Astrocyte (in vitro differentiated cells and primary cell): ENCODE measurements around the gene MARCHF10. TPM values are rescaled to one million over a fixed set of nuclear protein-coding genes. Genes with fewer than 3 reads are reported as not detected.

Experiments
- DNase-seq: peaks from one replicate; pipeline ENCODE4 v3.0.0-alpha.2; 2010; ENCODE audit warnings: low read depth
- FAIRE-seq: peaks from 2 replicates; lab custom pipeline; 2011; peaks lifted over from hg19 to GRCh38; lab: Jason Lieb, UNC
- H2AFZ ChIP-seq: 2 replicates; pipeline ENCODE4 v1.6.0; 2012; ENCODE audit warnings: low read depth, low read length, inconsistent platforms
- H3K27ac ChIP-seq: 2 replicates; pipeline ENCODE4 v1.5.1; 2011; ENCODE audit warnings: low read depth, low read length, inconsistent platforms
- H3K27me3 ChIP-seq: 2 replicates; pipeline ENCODE4 v1.6.0; 2011; ENCODE audit warnings: low read length, inconsistent platforms; ENCODE audit not compliant: insufficient read depth
- H3K36me3 ChIP-seq: 2 replicates; pipeline ENCODE4 v1.5.1; 2011; ENCODE audit warnings: low read length, inconsistent platforms; ENCODE audit not compliant: insufficient read depth
- H3K4me1 ChIP-seq: 2 replicates; pipeline ENCODE4 v1.5.1; 2011; ENCODE audit warnings: low read length, inconsistent platforms; ENCODE audit not compliant: insufficient read depth
- H3K4me2 ChIP-seq: 2 replicates; pipeline ENCODE4 v1.6.0; 2012; ENCODE audit warnings: low read length, inconsistent platforms
- H3K4me3 ChIP-seq: 2 replicates; pipeline ENCODE4 v1.5.1; 2011; ENCODE audit warnings: low read depth, mild to moderate bottlenecking, low read length, inconsistent platforms; ENCODE audit not compliant: insufficient read depth
- H3K79me2 ChIP-seq: 2 replicates; pipeline ENCODE4 v1.6.0; 2012; ENCODE audit warnings: mild to moderate bottlenecking, low read length, inconsistent platforms; ENCODE audit not compliant: insufficient read depth
- H3K9ac ChIP-seq: 2 replicates; pipeline ENCODE4 v1.6.0; 2012; ENCODE audit warnings: mild to moderate bottlenecking, low read length, inconsistent platforms
- H3K9me3 ChIP-seq: 2 replicates; pipeline ENCODE4 v1.5.1; 2012; ENCODE audit warnings: low read depth, mild to moderate bottlenecking, low read length, inconsistent platforms; ENCODE audit not compliant: insufficient read depth
- H4K20me1 ChIP-seq: 2 replicates; pipeline ENCODE4 v1.6.0; 2012; ENCODE audit warnings: low read length, inconsistent platforms; ENCODE audit not compliant: insufficient read depth
- H3K27ac Mint-ChIP-seq: one replicate; pipeline ENCODE4 v1.8.0; 2021; ENCODE audit warnings: mild to moderate bottlenecking, mixed read lengths; ENCODE audit not compliant: unreplicated experiment
- H3K27me3 Mint-ChIP-seq: one replicate; pipeline ENCODE4 v1.8.0; 2021; ENCODE audit warnings: low read depth, mixed read lengths; ENCODE audit not compliant: unreplicated experiment
- H3K36me3 Mint-ChIP-seq: one replicate; pipeline ENCODE4 v1.8.0; 2021; ENCODE audit warnings: low read depth, mixed read lengths; ENCODE audit not compliant: unreplicated experiment
- H3K4me1 Mint-ChIP-seq: one replicate; pipeline ENCODE4 v1.8.0; 2021; ENCODE audit warnings: low read depth, mixed read lengths; ENCODE audit not compliant: unreplicated experiment
- H3K4me3 Mint-ChIP-seq: one replicate; pipeline ENCODE4 v1.8.0; 2021; ENCODE audit warnings: mild to moderate bottlenecking, moderate library complexity, mixed read lengths; ENCODE audit not compliant: unreplicated experiment
- H3K9me3 Mint-ChIP-seq: one replicate; pipeline ENCODE4 v1.8.0; 2021; ENCODE audit warnings: mild to moderate bottlenecking, mixed read lengths; ENCODE audit not compliant: unreplicated experiment
- EZH2 ChIP-seq: IDR thresholded peaks from 2 replicates; pipeline ENCODE4 v1.6.1; 2012; ENCODE audit warnings: mild to moderate bottlenecking, low read length, inconsistent platforms; ENCODE audit not compliant: insufficient read depth
- total RNA-seq: library from RNA; stranded (reverse); gene quantifications from 2 replicates; pipeline ENCODE4 v1.2.1, GENCODE V29; 2021
- TF ChIP-seq, protein P1 (sequence below): IDR thresholded peaks from 2 replicates; pipeline ENCODE4 v1.5.1; 2011; ENCODE audit warnings: low read depth, mild to moderate bottlenecking, inconsistent platforms, low read length, moderate library complexity; ENCODE audit not compliant: insufficient read depth

Gene MARCHF10
- total RNA-seq, 1 donor from 2014 or later, result not detected

DNA sequence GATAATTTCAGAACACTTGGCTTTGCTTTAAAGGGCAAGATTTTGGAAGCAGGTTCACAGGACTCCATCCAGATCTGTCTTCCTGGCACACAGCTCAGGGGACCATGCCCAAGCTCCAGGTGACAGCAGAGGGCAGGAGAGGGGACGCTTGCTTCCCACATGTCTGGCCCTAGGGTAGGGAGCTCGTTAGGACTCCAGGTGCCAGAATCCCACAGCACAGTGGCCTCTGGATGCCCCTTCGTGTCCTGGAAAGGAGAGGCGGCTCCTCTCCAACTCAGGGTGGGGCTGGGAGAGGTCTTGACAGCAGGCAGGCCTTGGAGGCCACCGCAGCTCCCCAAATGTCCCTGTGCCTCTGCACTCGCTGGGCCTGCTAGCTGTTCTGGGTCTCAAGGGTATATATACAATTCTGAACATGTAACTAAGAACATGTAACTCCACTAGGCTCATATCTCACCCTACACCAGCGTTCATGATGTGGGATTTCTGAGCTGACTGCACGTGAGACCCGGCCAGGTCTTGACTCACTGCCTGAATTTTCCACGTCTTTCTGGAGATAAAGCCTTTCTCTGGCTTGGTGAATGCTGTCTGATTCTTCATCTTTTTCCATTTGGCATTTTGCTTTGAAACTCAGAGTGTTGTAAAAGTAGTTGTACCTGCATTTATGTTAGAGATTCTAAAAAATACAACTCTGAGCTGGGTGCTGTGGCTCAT lies 52.8 kb downstream of the MARCHF10 start:
- H3K4me3 ChIP-seq, result no peak overlapping the region
- no peaks in the 10 kb centered on the region for H3K9me3 ChIP-seq
- Mint-ChIP-seq H3K36me3 (no peaks in the 10 kb centered on the region), H3K4me3 (no peak overlapping the region), H3K4me1 (peaks cover 6% of the 10 kb centered on the region), H3K9me3 (peaks cover 2% of the 10 kb centered on the region), H3K27me3 (peaks cover 18% of the 10 kb centered on the region), H3K27ac (peak overlapping the region; percentile 77)
- H3K27me3 ChIP-seq, result no peaks in the 10 kb centered on the region
- DNase-seq (peak; percentile 37), FAIRE-seq (no peak)
- TF ChIP-seq, protein P1, sequence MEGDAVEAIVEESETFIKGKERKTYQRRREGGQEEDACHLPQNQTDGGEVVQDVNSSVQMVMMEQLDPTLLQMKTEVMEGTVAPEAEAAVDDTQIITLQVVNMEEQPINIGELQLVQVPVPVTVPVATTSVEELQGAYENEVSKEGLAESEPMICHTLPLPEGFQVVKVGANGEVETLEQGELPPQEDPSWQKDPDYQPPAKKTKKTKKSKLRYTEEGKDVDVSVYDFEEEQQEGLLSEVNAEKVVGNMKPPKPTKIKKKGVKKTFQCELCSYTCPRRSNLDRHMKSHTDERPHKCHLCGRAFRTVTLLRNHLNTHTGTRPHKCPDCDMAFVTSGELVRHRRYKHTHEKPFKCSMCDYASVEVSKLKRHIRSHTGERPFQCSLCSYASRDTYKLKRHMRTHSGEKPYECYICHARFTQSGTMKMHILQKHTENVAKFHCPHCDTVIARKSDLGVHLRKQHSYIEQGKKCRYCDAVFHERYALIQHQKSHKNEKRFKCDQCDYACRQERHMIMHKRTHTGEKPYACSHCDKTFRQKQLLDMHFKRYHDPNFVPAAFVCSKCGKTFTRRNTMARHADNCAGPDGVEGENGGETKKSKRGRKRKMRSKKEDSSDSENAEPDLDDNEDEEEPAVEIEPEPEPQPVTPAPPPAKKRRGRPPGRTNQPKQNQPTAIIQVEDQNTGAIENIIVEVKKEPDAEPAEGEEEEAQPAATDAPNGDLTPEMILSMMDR, result no peak
- TF ChIP-seq EZH2, result no peak
- H3K9ac ChIP-seq, result no peak overlapping the region
- H2AFZ ChIP-seq, result no peak overlapping the region
- H3K4me1 ChIP-seq, result peaks cover 9% of the 10 kb centered on the region
- H3K4me2 ChIP-seq, result no peak overlapping the region
- H3K27ac ChIP-seq, result no peak overlapping the region
- no peaks in the 10 kb centered on the region for H3K36me3 ChIP-seq
- H3K79me2 ChIP-seq, result no peaks in the 10 kb centered on the region
- H4K20me1 ChIP-seq, result no peaks in the 10 kb centered on the region

GRCh38 chr17:62754631-62755030 lies 53.5 kb downstream of the MARCHF10 start:
- DNase-seq, result peak; percentile 76
- Mint-ChIP-seq H3K4me3 (no peak overlapping the region), H3K36me3 (no peaks in the 10 kb centered on the region), H3K4me1 (peaks cover 6% of the 10 kb centered on the region), H3K27me3 (peaks cover 14% of the 10 kb centered on the region), H3K27ac (no peak overlapping the region), H3K9me3 (peaks cover 2% of the 10 kb centered on the region)
- Histone ChIP-seq H2AFZ (no peak overlapping the region), H3K27ac (no peak overlapping the region), H3K27me3 (no peaks in the 10 kb centered on the region), H3K4me3 (no peak overlapping the region), H3K36me3 (no peaks in the 10 kb centered on the region), H3K9me3 (no peaks in the 10 kb centered on the region), H4K20me1 (no peaks in the 10 kb centered on the region), H3K9ac (no peak overlapping the region), H3K4me2 (no peak overlapping the region), H3K4me1 (peaks cover 9% of the 10 kb centered on the region), H3K79me2 (no peaks in the 10 kb centered on the region)
- TF ChIP-seq EZH2, result no peak
- TF ChIP-seq, protein P1, result no peak
- no peak for FAIRE-seq

- FAIRE-seq (no peak), DNase-seq (no peak)
These were observed 54.6 kb downstream of the MARCHF10 start for GRCh38 chr17:62753562-62753961.

More at GRCh38 chr17:62753562-62753961, 54.6 kb downstream of the MARCHF10 start:
- Histone ChIP-seq H3K36me3 (no peaks in the 10 kb centered on the region), H3K79me2 (no peaks in the 10 kb centered on the region), H2AFZ (no peak overlapping the region), H3K9me3 (no peaks in the 10 kb centered on the region), H3K9ac (no peak overlapping the region), H3K27ac (no peak overlapping the region), H3K4me1 (peaks cover 9% of the 10 kb centered on the region), H3K27me3 (no peaks in the 10 kb centered on the region), H3K4me3 (no peak overlapping the region), H4K20me1 (no peaks in the 10 kb centered on the region), H3K4me2 (no peak overlapping the region)
- no peak overlapping the region for H3K4me3 Mint-ChIP-seq
- peaks cover 2% of the 10 kb centered on the region for H3K9me3 Mint-ChIP-seq
- no peaks in the 10 kb centered on the region for H3K36me3 Mint-ChIP-seq
- no peak overlapping the region for H3K27ac Mint-ChIP-seq
- peaks cover 6% of the 10 kb centered on the region for H3K4me1 Mint-ChIP-seq
- TF ChIP-seq EZH2, result no peak
- TF ChIP-seq, protein P1, result no peak
- peaks cover 13% of the 10 kb centered on the region for H3K27me3 Mint-ChIP-seq
